ENCODE measurements around the gene TFAP2A.

TFAP2A gene

GRCh38 chr6:10416516-10416862 is 1.6 kb upstream of the TFAP2A start:
- POLR2A ChIA-PET: interaction anchor here (8.7 kb wide), 1 partner anchor 9 kb away, joined by 143 read pairs; no protein-coding TSS in a partner anchor
- CTCF ChIA-PET: interaction anchor here (1.2 kb wide), 1 partner anchor 14 kb away, joined by 6 read pairs; no protein-coding TSS in a partner anchor
- no peak for DNase-seq (ENCODE audit: extremely low spot score)
- TF ChIP-seq HDGF (IDR thresholded peaks at IDR 0.05; ENCODE audit: borderline replicate concordance) (no peak), NFRKB (IDR thresholded peaks at IDR 0.05) (no peak), BHLHE40 (IDR thresholded peaks at IDR 0.05; ENCODE audit: borderline replicate concordance) (no peak), LEF1 (IDR thresholded peaks at IDR 0.05; ENCODE audit: borderline replicate concordance) (no peak), ARNT (IDR thresholded peaks at IDR 0.05) (no peak), ELF4 (IDR thresholded peaks at IDR 0.05) (no peak), FOXM1 (IDR thresholded peaks at IDR 0.05; ENCODE audit: borderline replicate concordance) (no peak), FOXK2 (IDR thresholded peaks at IDR 0.05) (no peak), SUZ12 (IDR thresholded peaks at IDR 0.05) (no peak)

- no peak for DNase-seq (ENCODE audit: extremely low spot score)
- ChIA-PET CTCF (interaction anchor here (0.6 to 3.0 kb wide), 7 partner anchors 9 to 771 kb away, joined by 3 to 15 read pairs (median 4); no protein-coding TSS in a partner anchor), POLR2A (interaction anchor here (0.5 to 8.7 kb wide), 13 partner anchors 10 to 389 kb away, joined by 3 to 143 read pairs (median 4); no protein-coding TSS in a partner anchor)
- TF ChIP-seq PKNOX1 (IDR thresholded peaks at IDR 0.05) (peak; percentile 58), SUZ12 (IDR thresholded peaks at IDR 0.05) (no peak), SP1 (IDR thresholded peaks at IDR 0.05) (no peak), CTBP1 (IDR thresholded peaks at IDR 0.05; ENCODE audit: borderline replicate concordance) (0 out of 2 replicates have a peak, but pooled peaks have one; percentile 31), L3MBTL2 (conservative IDR thresholded peaks at IDR 0.05) (peak; percentile 25)
These were observed 975 bp upstream of the TFAP2A start for GRCh38 chr6:10415617-10416480.

- TF ChIP-seq BHLHE40 (IDR thresholded peaks at IDR 0.05; ENCODE audit: borderline replicate concordance) (no peak), ELF4 (IDR thresholded peaks at IDR 0.05) (no peak), SP1 (IDR thresholded peaks at IDR 0.05) (no peak), NFRKB (IDR thresholded peaks at IDR 0.05) (no peak), FOXM1 (IDR thresholded peaks at IDR 0.05; ENCODE audit: borderline replicate concordance) (no peak), CTBP1 (IDR thresholded peaks at IDR 0.05; ENCODE audit: borderline replicate concordance) (peak; percentile 36; the same call in 1 of the 2 replicates), LEF1 (IDR thresholded peaks at IDR 0.05; ENCODE audit: borderline replicate concordance) (no peak), ARNT (IDR thresholded peaks at IDR 0.05) (no peak), L3MBTL2 (conservative IDR thresholded peaks at IDR 0.05) (peak; percentile 62; the same call in 1 of the 2 replicates), PKNOX1 (IDR thresholded peaks at IDR 0.05) (no peak), FOXK2 (IDR thresholded peaks at IDR 0.05) (no peak), HDGF (IDR thresholded peaks at IDR 0.05; ENCODE audit: borderline replicate concordance) (no peak), SUZ12 (IDR thresholded peaks at IDR 0.05) (no peak)
- DNase-seq (ENCODE audit: extremely low spot score): no peak
- ChIA-PET POLR2A (interaction anchor here (0.8 to 8.7 kb wide), 15 partner anchors 9 to 1431 kb away, joined by 3 to 143 read pairs (median 4); no protein-coding TSS in a partner anchor), CTCF (interaction anchor here (0.6 to 3.0 kb wide), 12 partner anchors 8 to 1209 kb away, joined by 3 to 15 read pairs (median 3); no protein-coding TSS in a partner anchor)
These were observed 780 bp downstream of the TFAP2A start for GRCh38 chr6:10413850-10414738.

- DNase-seq (ENCODE audit: extremely low spot score): no peak
- ChIA-PET CTCF (interaction anchor here (0.6 to 3.0 kb wide), 4 partner anchors 11 to 1208 kb away, joined by 3 to 15 read pairs (median 8); no protein-coding TSS in a partner anchor), POLR2A (interaction anchor here (0.8 to 8.7 kb wide), 10 partner anchors 8 to 1430 kb away, joined by 3 to 143 read pairs (median 6); no protein-coding TSS in a partner anchor)
- TF ChIP-seq FOXM1 (IDR thresholded peaks at IDR 0.05; ENCODE audit: borderline replicate concordance) (no peak), TARDBP (IDR thresholded peaks at IDR 0.05) (no peak), HDGF (IDR thresholded peaks at IDR 0.05; ENCODE audit: borderline replicate concordance) (no peak), FOXK2 (IDR thresholded peaks at IDR 0.05) (no peak), ARNT (IDR thresholded peaks at IDR 0.05) (no peak), FOXA1 (IDR thresholded peaks at IDR 0.05) (no peak), ZNF384 (IDR thresholded peaks at IDR 0.05) (no peak), NFRKB (IDR thresholded peaks at IDR 0.05) (no peak), BHLHE40 (IDR thresholded peaks at IDR 0.05; ENCODE audit: borderline replicate concordance) (no peak), ELF4 (IDR thresholded peaks at IDR 0.05) (no peak), PKNOX1 (IDR thresholded peaks at IDR 0.05) (no peak), CTBP1 (IDR thresholded peaks at IDR 0.05; ENCODE audit: borderline replicate concordance) (no peak), SUZ12 (IDR thresholded peaks at IDR 0.05) (no peak), LEF1 (IDR thresholded peaks at IDR 0.05; ENCODE audit: borderline replicate concordance) (no peak), L3MBTL2 (conservative IDR thresholded peaks at IDR 0.05) (no peak), SP1 (IDR thresholded peaks at IDR 0.05) (no peak)
These were observed 1.5 kb downstream of the TFAP2A start for GRCh38 chr6:10413262-10413849.
